Measurements from ENCODE around the gene SPOCK1. TPM values are rescaled to one million over a fixed set of nuclear protein-coding genes. Genes with fewer than 3 reads are reported as not detected.

The SPOCK1 gene
- total RNA-seq, 1 experiment from 2014 or later: 0.27 TPM

DNA sequence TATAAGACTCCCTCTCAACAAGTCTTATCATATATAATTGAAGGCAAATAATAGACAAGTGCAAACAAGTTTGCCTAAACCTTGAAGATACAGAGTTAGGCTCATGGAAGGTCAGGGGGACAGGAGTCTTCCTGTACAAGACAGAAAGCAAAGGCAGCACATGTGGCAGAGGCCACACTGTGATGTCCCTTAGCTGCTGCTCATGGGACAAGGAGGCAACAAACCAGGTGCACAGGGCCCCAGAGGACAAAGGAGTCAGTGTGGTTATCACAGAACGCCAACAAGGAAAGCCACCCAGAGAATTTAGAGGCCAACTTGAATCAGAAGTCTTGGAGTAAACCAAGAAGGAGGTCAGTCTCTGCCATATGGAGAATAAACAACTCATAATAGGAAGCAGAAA lies 444.8 kb downstream of the SPOCK1 start (continued):
- no peak for TF ChIP-seq YY1 (IDR thresholded peaks at IDR 0.05; ENCODE audit: extremely low read depth, insufficient replicate concordance, low read depth, low read length)
- no peak for TF ChIP-seq SP1 (IDR thresholded peaks at IDR 0.05; ENCODE audit: low read depth)
- no peak for TF ChIP-seq ELF1 (IDR thresholded peaks at IDR 0.05; ENCODE audit: borderline replicate concordance, low read depth)
- TF ChIP-seq MAX (IDR thresholded peaks at IDR 0.05): no peak
- TF ChIP-seq FOSL1 (IDR thresholded peaks at IDR 0.05; ENCODE audit: low read depth): no peak
- TF ChIP-seq CEBPB (IDR thresholded peaks at IDR 0.05; ENCODE audit: low read depth): no peak

DNA sequence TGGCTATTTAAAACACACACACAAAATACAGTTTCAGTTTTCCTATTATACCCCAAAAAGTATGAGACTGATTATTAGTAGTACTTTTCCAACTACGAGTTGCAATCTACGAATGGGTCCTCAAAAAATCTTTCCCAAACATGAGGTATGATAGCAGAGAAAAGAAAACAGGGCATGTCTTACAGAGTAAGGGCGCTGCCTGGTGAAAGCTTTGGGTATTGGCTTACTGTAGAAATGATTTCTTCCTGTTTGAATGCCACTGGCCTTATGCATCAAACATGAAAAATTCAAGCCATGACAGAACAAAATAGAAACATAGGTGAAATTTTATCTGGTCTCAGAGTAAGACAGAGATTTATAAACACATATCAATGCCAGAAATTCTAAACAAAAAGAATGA lies 448.0 kb downstream of the SPOCK1 start:
- CTCF ChIA-PET: no interaction called here
- Histone ChIP-seq H3K9me3 (ENCODE audit: control insufficient read depth in 1 of 2, insufficient read depth in 1 of 2, low read depth in 1 of 2, low read length in 2 of 2) (no peaks in the 10 kb centered on the region), H3K9ac (ENCODE audit: low read length) (no peak overlapping the region), H3K36me3 (ENCODE audit: control insufficient read depth in 1 of 2, insufficient read depth in 2 of 2, low read length in 2 of 2) (no peaks in the 10 kb centered on the region), H3K4me2 (ENCODE audit: low read length) (no peak overlapping the region), H3K4me3 (replicated peaks in 1 of 2; ENCODE audit: low read depth in 1 of 2, low read length in 2 of 2) (no peak overlapping the region), H3K27ac (ENCODE audit: low read depth, low read length) (no peak overlapping the region), H4K20me1 (ENCODE audit: insufficient read depth) (no peaks in the 10 kb centered on the region), H3K79me2 (ENCODE audit: insufficient read depth, low read length) (no peaks in the 10 kb centered on the region), H3K9me2 (ENCODE audit: insufficient read depth) (no peaks in the 10 kb centered on the region), H3K27me3 (ENCODE audit: insufficient read depth, low read length) (peaks cover 14% of the 10 kb centered on the region; the same call in 1 of the 2 replicates), H3K4me1 (ENCODE audit: control insufficient read depth in 1 of 2, insufficient read depth in 2 of 2, low read length in 2 of 2) (no peaks in the 10 kb centered on the region), H2AFZ (ENCODE audit: low read depth, low read length, poor library complexity, severe bottlenecking) (no peak overlapping the region)
- DNase-seq (ENCODE audit: low read depth, low spot score) (no peak), ATAC-seq (no peak)
- TF ChIP-seq SIN3A (IDR thresholded peaks at IDR 0.05; ENCODE audit: low read depth) (no peak), RAD21 (IDR thresholded peaks at IDR 0.05; ENCODE audit: low read depth) (peak; percentile 30; the same call in 1 of the 2 replicates), EZH2phosphoT487 (IDR thresholded peaks at IDR 0.05; ENCODE audit: borderline replicate concordance) (no peak), FOSL1 (IDR thresholded peaks at IDR 0.05; ENCODE audit: low read depth) (no peak), MAX (IDR thresholded peaks at IDR 0.05) (no peak), YY1 (IDR thresholded peaks at IDR 0.05; ENCODE audit: extremely low read depth, insufficient replicate concordance, low read depth, low read length) (no peak), CEBPB (IDR thresholded peaks at IDR 0.05; ENCODE audit: low read depth) (no peak), CBX3 (IDR thresholded peaks at IDR 0.05; ENCODE audit: low read depth) (no peak), ATF3 (IDR thresholded peaks at IDR 0.05) (no peak), ZFX (IDR thresholded peaks at IDR 0.05) (no peak), TCF7L2 (IDR thresholded peaks at IDR 0.05; ENCODE audit: borderline replicate concordance, extremely low read depth, insufficient read depth, insufficient read length) (no peak), SRF (IDR thresholded peaks at IDR 0.05; ENCODE audit: low read depth) (no peak), CTCF (IDR thresholded peaks at IDR 0.05 in 2 of 3, conservative IDR thresholded peaks at IDR 0.05 in 1 of 3; ENCODE audit: borderline replicate concordance in 1 of 3, insufficient read depth in 1 of 3, low read depth in 2 of 3, low read length in 2 of 3) (peak in 1 of 3 experiments; percentile 28; a peak in 1 of 6 replicates), ELF1 (IDR thresholded peaks at IDR 0.05; ENCODE audit: borderline replicate concordance, low read depth) (no peak), EGR1 (IDR thresholded peaks at IDR 0.05; ENCODE audit: low read depth) (no peak)
- TF ChIP-seq, protein P1, sequence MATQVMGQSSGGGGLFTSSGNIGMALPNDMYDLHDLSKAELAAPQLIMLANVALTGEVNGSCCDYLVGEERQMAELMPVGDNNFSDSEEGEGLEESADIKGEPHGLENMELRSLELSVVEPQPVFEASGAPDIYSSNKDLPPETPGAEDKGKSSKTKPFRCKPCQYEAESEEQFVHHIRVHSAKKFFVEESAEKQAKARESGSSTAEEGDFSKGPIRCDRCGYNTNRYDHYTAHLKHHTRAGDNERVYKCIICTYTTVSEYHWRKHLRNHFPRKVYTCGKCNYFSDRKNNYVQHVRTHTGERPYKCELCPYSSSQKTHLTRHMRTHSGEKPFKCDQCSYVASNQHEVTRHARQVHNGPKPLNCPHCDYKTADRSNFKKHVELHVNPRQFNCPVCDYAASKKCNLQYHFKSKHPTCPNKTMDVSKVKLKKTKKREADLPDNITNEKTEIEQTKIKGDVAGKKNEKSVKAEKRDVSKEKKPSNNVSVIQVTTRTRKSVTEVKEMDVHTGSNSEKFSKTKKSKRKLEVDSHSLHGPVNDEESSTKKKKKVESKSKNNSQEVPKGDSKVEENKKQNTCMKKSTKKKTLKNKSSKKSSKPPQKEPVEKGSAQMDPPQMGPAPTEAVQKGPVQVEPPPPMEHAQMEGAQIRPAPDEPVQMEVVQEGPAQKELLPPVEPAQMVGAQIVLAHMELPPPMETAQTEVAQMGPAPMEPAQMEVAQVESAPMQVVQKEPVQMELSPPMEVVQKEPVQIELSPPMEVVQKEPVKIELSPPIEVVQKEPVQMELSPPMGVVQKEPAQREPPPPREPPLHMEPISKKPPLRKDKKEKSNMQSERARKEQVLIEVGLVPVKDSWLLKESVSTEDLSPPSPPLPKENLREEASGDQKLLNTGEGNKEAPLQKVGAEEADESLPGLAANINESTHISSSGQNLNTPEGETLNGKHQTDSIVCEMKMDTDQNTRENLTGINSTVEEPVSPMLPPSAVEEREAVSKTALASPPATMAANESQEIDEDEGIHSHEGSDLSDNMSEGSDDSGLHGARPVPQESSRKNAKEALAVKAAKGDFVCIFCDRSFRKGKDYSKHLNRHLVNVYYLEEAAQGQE (IDR thresholded peaks at IDR 0.05; ENCODE audit: low read depth): no peak
- BruUV-seq (replicated peaks): no TSS peak
- POLR2A ChIA-PET: no interaction called here
- intact Hi-C loops (cut with micrococcal nuclease): no loop called here
- RAD21 ChIA-PET (ENCODE audit: low non-redundant PET in 1 of 2, low total read pairs in 2 of 2, uncharacterized antibody in 2 of 2, unreplicated experiment in 2 of 2): no interaction called here

Data from HCT116 (cell line).